Fibroblast of villous mesenchyme (primary cell): ENCODE measurements around the gene WDR45B. TPM values are rescaled to one million over a fixed set of nuclear protein-coding genes. Genes with fewer than 3 reads are reported as not detected.
A peak's percentile ranks its signal among the peaks of the same experiment; 100 is the strongest.

ENCODE experiments used
- DNase-seq: peaks from one replicate; pipeline ENCODE4 v3.0.0-alpha.2; 2010; ENCODE audit warnings: low read depth
- H3K4me3 ChIP-seq: 2 replicates; pipeline ENCODE4 v1.5.1; 2011; ENCODE audit warnings: low read depth, mild to moderate bottlenecking, low read length
- total RNA-seq: library from RNA; depleted of rRNA; stranded (reverse); fragments of >200 nt; gene quantifications from 2 replicates; pipeline ENCODE4 v1.2.3, GENCODE V29; 2012
- TF ChIP-seq, protein P1 (sequence below): IDR thresholded peaks from 2 replicates; pipeline ENCODE4 v1.5.1; 2012; ENCODE audit warnings: low read depth, mild to moderate bottlenecking, low read length; ENCODE audit not compliant: insufficient read depth

Gene WDR45B
- total RNA-seq, 1 donor = 70.8 TPM

DNA sequence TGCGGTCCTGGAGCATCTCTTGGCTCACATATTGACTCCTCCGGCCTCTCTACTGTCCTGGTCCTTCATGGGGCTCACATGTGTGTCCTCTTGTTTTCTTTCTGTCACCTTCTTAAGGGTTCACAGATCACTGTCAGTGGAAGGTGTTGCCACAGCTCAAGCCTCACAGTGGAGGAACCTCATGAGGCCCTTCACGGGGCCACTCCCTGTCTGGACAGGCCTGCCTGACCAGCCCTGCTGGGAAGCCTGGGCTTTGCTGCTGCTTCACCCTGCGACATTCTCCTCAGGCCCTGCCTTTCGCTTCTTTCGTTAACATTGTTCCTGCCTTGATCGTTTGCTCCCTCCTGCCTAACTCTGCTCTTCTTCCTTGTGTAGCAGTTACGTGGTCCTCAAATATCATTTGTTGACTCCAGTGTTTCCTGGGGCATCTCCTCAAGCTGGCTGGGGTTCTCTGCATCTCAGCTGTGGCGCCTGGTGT lies 55.9 kb downstream of the WDR45B start:
- TF ChIP-seq, protein P1, sequence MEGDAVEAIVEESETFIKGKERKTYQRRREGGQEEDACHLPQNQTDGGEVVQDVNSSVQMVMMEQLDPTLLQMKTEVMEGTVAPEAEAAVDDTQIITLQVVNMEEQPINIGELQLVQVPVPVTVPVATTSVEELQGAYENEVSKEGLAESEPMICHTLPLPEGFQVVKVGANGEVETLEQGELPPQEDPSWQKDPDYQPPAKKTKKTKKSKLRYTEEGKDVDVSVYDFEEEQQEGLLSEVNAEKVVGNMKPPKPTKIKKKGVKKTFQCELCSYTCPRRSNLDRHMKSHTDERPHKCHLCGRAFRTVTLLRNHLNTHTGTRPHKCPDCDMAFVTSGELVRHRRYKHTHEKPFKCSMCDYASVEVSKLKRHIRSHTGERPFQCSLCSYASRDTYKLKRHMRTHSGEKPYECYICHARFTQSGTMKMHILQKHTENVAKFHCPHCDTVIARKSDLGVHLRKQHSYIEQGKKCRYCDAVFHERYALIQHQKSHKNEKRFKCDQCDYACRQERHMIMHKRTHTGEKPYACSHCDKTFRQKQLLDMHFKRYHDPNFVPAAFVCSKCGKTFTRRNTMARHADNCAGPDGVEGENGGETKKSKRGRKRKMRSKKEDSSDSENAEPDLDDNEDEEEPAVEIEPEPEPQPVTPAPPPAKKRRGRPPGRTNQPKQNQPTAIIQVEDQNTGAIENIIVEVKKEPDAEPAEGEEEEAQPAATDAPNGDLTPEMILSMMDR = no peak
- peak; percentile 29 for DNase-seq
- H3K4me3 ChIP-seq = no peak overlapping the region

DNA sequence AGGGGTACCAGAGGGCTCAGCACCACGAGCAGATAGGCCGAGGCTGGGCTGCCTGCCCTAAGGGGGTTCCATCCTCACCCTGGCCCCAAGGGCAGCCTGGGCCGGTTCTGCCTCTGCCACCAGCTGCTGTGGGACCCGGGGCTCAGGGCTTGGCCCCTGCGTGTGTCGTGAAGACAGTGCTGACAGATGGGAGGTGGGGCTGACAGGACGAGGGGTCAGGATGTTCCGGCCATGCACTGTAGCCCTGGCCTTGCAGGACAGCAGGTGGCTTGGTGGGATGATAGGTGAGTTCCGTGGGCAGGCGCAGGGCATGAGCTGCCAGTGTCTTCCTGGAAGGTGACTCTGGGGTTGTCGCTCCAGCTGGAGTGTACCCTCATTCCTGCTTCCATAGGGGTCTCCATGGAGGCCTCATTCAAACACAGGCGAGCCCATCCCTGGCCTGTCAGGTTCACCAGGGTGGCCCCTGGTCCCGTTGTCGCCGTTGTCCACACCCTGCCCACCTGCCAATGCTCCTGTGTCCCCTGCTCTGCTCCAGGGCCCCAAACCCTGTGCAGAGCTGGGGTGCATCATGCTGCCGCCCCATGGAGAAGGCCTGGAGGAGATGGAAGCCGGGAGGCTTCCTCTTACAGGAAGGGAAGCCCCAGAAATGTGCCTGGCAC lies 57.2 kb downstream of the WDR45B start:
- no peak overlapping the region for H3K4me3 ChIP-seq
- TF ChIP-seq, protein P1 = no peak
- DNase-seq = no peak

DNA sequence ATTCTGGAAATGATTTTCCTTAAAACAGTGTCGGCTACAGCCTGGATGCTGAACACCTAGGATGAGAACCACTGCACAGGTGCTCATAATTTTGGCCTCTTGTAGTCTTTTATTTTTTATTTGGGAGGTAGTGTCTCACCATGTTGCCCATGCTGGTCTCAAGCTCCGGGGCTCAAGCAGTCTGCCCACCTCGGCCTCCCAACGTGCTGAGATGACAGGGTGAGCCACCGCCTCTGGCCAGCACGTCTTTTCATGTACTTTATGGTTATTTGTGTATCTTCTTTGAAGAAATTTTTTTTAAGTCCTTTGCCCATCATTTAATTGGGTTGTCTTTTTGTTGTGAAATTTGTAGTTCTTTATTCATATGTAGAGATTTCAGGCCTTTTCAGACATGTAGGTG lies 58.0 kb downstream of the WDR45B start:
- no peak overlapping the region for H3K4me3 ChIP-seq
- DNase-seq = no peak
- TF ChIP-seq, protein P1 = no peak

DNA sequence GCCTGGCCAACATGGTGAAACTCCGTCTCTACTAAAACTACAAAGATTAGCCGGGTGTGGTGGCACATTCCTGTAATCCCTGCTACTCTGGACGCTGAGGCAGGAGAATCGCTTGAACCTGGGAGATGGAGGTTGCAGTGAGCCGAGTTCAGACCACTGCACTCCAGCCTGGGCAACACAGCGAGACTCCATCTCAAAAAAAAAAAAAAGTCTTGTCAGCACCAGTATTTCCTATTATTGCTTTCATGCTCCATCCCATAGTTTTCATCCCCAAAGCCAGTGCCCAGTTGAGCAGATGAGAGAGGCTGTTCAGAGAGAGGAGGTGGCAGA lies 58.4 kb downstream of the WDR45B start:
- TF ChIP-seq, protein P1 = no peak
- DNase-seq = no peak
- H3K4me3 ChIP-seq = no peak overlapping the region

DNA sequence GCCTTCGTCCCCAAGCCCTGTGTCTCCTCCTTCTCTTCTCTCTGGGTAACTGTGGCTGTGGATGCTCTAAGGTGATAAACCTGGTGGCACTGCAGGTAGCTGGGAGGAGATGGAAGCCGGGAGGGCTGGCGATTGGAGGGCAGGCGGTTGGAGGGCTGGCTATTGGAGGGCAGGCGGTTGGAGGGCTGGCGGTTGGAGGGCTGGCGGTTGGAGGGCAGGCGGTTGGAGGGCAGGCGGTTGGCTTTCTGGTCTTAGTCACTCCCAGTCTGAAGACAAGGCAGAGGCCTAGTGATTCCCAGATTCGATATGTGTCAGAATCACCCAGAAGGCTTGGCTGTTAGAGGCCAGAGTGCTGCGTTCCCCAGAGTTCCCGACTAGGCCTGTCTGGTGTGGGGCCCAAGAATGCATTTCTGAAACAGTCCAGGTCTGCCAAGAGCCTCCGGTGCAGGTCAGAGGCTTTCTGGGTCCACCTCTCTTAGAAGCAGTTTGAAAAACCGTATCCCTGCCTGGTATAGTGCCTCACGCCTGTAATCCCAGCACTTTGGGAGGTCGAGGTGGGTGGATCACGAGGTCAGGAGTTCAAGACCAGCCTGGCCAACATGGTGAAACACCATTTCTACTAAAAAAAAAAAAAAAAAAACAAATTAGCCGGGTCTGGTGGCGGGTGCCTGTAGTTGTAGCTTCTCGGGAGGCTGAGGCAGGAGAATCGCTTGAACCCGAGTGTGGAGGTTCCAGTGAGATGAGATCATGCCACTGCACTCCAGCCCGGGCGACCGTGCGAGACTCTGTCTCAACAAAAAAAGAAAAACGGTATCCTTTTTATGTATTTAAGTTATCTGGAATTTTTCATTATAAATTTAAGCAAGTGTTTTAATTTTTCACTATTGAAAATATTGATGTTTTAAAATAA lies 59.7 kb downstream of the WDR45B start:
- TF ChIP-seq, protein P1 = no peak
- no peak for DNase-seq
- H3K4me3 ChIP-seq = no peak overlapping the region

DNA sequence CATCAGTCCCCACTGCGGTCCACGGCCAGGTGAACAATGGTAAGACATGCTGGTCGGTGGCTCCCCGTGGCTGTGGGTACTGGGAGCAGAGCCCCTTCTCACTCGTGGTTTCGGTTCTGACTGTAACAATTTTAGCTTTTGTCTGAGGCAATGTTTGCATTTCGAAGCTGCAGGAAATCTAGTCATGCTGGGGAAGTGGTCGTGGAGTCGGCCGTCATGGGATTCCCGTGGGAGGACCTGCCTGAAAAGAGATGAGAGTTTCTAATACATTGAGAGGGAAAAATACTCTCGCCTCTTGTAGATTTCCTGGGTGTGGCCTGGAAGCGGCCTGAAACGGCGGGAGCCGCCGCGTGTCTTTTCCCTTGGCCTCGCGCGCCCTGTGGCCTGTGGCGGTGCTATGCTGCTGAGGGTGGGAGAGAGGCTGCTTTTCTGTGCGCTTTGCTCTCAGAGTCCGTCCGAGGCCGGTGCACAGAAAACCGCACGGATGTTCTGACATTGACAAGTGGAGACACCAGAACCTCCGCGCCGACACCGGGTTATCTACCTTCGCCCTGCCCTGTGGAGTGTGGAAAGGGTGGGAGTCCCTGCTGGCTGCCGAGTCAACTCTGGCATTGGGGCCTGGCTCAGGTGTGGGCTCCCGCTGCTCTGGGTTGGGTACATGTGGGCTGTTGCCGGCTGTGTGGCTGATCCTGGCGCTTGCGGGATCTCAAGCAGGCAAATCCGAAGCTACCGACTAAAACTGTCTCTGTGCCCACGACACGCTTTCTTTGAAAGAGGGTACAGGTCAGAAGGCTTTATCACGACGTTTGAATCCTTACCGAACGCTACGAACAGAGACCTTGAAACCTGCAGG lies 60.8 kb downstream of the WDR45B start:
- TF ChIP-seq, protein P1 = no peak
- no peak for DNase-seq
- no peak overlapping the region for H3K4me3 ChIP-seq
